Naive thymus-derived CD4-positive, alpha-beta T cell (primary cell): ENCODE data around the gene GRM2. TPM values are rescaled to one million over a fixed set of nuclear protein-coding genes. Genes with fewer than 3 reads are reported as not detected.

ENCODE experiments used
- ATAC-seq: fragments of 150-1000 bp; cut with Tn5 transposase; 2 replicates; pipeline ENCODE4 v1.10.0; 2021; ENCODE audit warnings: mild to moderate bottlenecking, moderate library complexity
- CTCF ChIA-PET: fragments of 350-600 bp; sonication (Branson Sonifier 250); formaldehyde crosslinking; loops from one replicate; lab custom pipeline; 2021; ENCODE audit warnings: antibody characterized with exemption; lab: Charles Lee
- POLR2A ChIA-PET: fragments of 350-600 bp; sonication (Branson Sonifier 250); formaldehyde crosslinking; loops from one replicate; lab custom pipeline; 2021; ENCODE audit warnings: antibody characterized with exemption, inconsistent platforms; lab: Charles Lee
- DNase-seq, 9 donors: peaks; one replicate each; pipeline versions ENCODE4 v3.0.0 to v3.0.0-alpha.2; 2020 to 2022; ENCODE audit warnings: mixed read lengths in 1 of 9
- H3K27ac ChIP-seq: one replicate; pipeline ENCODE4 v1.7.0; 2013; ENCODE audit warnings: mild to moderate bottlenecking, low read depth, low read length, moderate library complexity
- H3K27me3 ChIP-seq, 2 donors: one replicate each; pipeline ENCODE4 v1.7.0; 2013; ENCODE audit warnings: low read length in 2 of 2, mild to moderate bottlenecking in 2 of 2, moderate library complexity in 2 of 2; ENCODE audit not compliant: control insufficient read depth in 2 of 2, insufficient read depth in 2 of 2
- H3K36me3 ChIP-seq, 3 experiments: 1 replicate in 2 of 3; 2 replicates in 1 of 3; pipeline ENCODE4 v1.7.0; 2013; ENCODE audit warnings: low read length in 3 of 3, mild to moderate bottlenecking in 3 of 3, moderate library complexity in 1 of 3; ENCODE audit not compliant: insufficient read depth in 3 of 3, control insufficient read depth in 2 of 3
- H3K4me1 ChIP-seq, 2 donors: one replicate each; pipeline ENCODE4 v1.7.0; 2013; ENCODE audit warnings: low read length in 2 of 2, mild to moderate bottlenecking in 2 of 2, moderate library complexity in 1 of 2; ENCODE audit not compliant: control insufficient read depth in 2 of 2, insufficient read depth in 2 of 2
- H3K4me3 ChIP-seq: 2 replicates; pipeline ENCODE4 v1.7.0; 2013; ENCODE audit warnings: mild to moderate bottlenecking, low read length
- H3K9me3 ChIP-seq, 3 experiments: 1 replicate in 2 of 3; 2 replicates in 1 of 3; pipeline ENCODE4 v1.7.0; 2013; ENCODE audit warnings: low read length in 3 of 3; ENCODE audit not compliant: control insufficient read depth in 2 of 3
- H3K27ac Mint-ChIP-seq, 9 donors: one replicate each; pipeline ENCODE4 v1.8.0; 2020 to 2022; ENCODE audit warnings: mixed read lengths in 9 of 9, mild to moderate bottlenecking in 8 of 9, moderate library complexity in 5 of 9, inconsistent platforms in 2 of 9
- H3K27me3 Mint-ChIP-seq, 5 donors: one replicate each; pipeline ENCODE4 v1.8.0; 2021 to 2022; ENCODE audit warnings: mixed read lengths in 5 of 5, mild to moderate bottlenecking in 1 of 5
- H3K36me3 Mint-ChIP-seq, 5 donors: one replicate each; pipeline ENCODE4 v1.8.0; 2020 to 2022; ENCODE audit warnings: mixed read lengths in 5 of 5, mild to moderate bottlenecking in 3 of 5, inconsistent platforms in 1 of 5
- H3K4me1 Mint-ChIP-seq, 7 donors: one replicate each; pipeline ENCODE4 v1.8.0; 2020 to 2022; ENCODE audit warnings: mixed read lengths in 7 of 7, mild to moderate bottlenecking in 3 of 7, inconsistent platforms in 1 of 7
- H3K4me3 Mint-ChIP-seq, 10 donors: one replicate each; pipeline ENCODE4 v1.8.0; 2020 to 2022; ENCODE audit warnings: mild to moderate bottlenecking in 10 of 10, mixed read lengths in 10 of 10, moderate library complexity in 6 of 10, inconsistent platforms in 2 of 10
- H3K9me3 Mint-ChIP-seq, 11 donors: one replicate each; pipeline ENCODE4 v1.8.0; 2020 to 2022; ENCODE audit warnings: mixed read lengths in 11 of 11, mild to moderate bottlenecking in 4 of 11, inconsistent platforms in 1 of 11, moderate library complexity in 1 of 11
- intact Hi-C, 2 donors: fragments of 100-400 bp; cut with micrococcal nuclease; formaldehyde crosslinking; loops; one replicate each; pipeline ENCODE4 v1.15.1; 2023
- polyA plus RNA-seq, 2 donors: library from polyadenylated mRNA; unstranded; fragments of 300-500 nt; fragmentation: Illumina TruSeq; gene quantifications; one replicate each; pipeline ENCODE4 v1.2.3, GENCODE V29; 2021
- total RNA-seq, 6 experiments: library from RNA in 5 of 6; stranded (reverse) in 5 of 6; gene quantifications; 1 replicate in 5 of 6; 2 replicates in 1 of 6; pipeline ENCODE4 v1.2.3 and lab custom pipeline; 2021 to 2026

The GRM2 gene
- total and polyA plus RNA-seq, 7 experiments from 2014 or later: 0.14 to 5.1 (median 3.0) TPM; not detected in 1

- CTCF ChIA-PET: interaction anchor here (1.1 to 1.5 kb wide), 3 partner anchors 9 to 17 kb away, joined by 5 to 7 read pairs (median 6); no protein-coding TSS in a partner anchor
- DNase-seq (no peak), ATAC-seq (no peak)
- no peaks in the 10 kb centered on the region for H3K27me3 Mint-ChIP-seq
- peaks cover 3 to 35% (median 12%) of the 10 kb centered on the region in 5 donors for H3K36me3 Mint-ChIP-seq
- no peak overlapping the region for H3K4me3 Mint-ChIP-seq
- H3K27ac Mint-ChIP-seq: peak overlapping the region in 4 of 9 donors; percentile 39 to 65 (median 52)
- H3K27ac ChIP-seq: no peak overlapping the region
- POLR2A ChIA-PET: interaction anchor here (0.7 kb wide), 1 partner anchor 188 kb away, joined by 3 read pairs; no protein-coding TSS in a partner anchor
- H3K9me3 ChIP-seq: no peaks in the 10 kb centered on the region
- peaks cover 35 to 71% (median 59%) of the 10 kb centered on the region in 7 donors for H3K4me1 Mint-ChIP-seq
- intact Hi-C loops: no loop called here
- peaks cover 36 to 40% of the 10 kb centered on the region in 2 donors for H3K4me1 ChIP-seq
- H3K36me3 ChIP-seq: peaks cover 0 to 64% (median 3%) of the 10 kb centered on the region in 3 experiments
- no peak overlapping the region for H3K4me3 ChIP-seq
- no peaks in the 10 kb centered on the region for H3K9me3 Mint-ChIP-seq
- H3K27me3 ChIP-seq: no peaks in the 10 kb centered on the region
Measured at GRCh38 chr3:51691021-51691420, 15.8 kb upstream of the GRM2 start.

DNA sequence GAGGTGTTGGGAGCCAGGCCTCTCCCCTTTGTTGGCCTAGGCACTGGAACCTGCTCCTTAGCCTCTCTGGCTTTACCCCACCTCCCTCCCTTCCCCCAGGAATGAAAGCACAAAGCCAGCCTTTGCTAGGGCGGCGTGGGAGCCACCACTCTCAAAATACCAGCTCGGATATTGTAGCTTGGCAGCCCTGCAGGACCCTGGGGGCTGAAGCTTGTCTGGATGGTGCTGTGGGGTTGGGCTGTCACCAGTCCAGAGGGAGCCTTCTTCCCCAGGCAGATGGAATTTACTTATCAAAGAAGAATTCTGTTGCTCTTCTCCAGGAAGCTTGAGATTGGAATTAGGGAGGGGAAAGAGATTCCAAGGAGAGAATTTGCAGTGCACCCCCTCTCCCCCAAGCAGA lies 14.9 kb upstream of the GRM2 start:
- peak overlapping the region in 1 of 10 donors; percentile 56 for H3K4me3 Mint-ChIP-seq
- Histone ChIP-seq H3K9me3 (no peaks in the 10 kb centered on the region), H3K27ac (no peak overlapping the region), H3K4me3 (no peak overlapping the region), H3K4me1 (peaks cover 27 to 30% of the 10 kb centered on the region in 2 donors), H3K36me3 (peaks cover 0 to 74% (median 3%) of the 10 kb centered on the region in 3 experiments), H3K27me3 (no peaks in the 10 kb centered on the region)
- H3K9me3 Mint-ChIP-seq: no peaks in the 10 kb centered on the region
- ChIA-PET POLR2A (interaction anchor here (0.5 to 0.7 kb wide), 2 partner anchors 192 kb away, joined by 4 read pairs; partner anchors contain the start of gene DCAF1), CTCF (interaction anchor here (1.5 kb wide), 1 partner anchor 10 kb away, joined by 6 read pairs; no protein-coding TSS in a partner anchor)
- DNase-seq (no peak), ATAC-seq (no peak)
- H3K27me3 Mint-ChIP-seq: no peaks in the 10 kb centered on the region
- intact Hi-C loops: no loop called here
- peaks cover 28 to 63% (median 52%) of the 10 kb centered on the region in 7 donors for H3K4me1 Mint-ChIP-seq
- peak overlapping the region in 3 of 9 donors; percentile 45 to 70 (median 63) for H3K27ac Mint-ChIP-seq
- peaks cover under 1 to 40% (median 12%) of the 10 kb centered on the region in 5 donors for H3K36me3 Mint-ChIP-seq

- CTCF ChIA-PET: no interaction called here
- DNase-seq: no peak
- H3K27ac Mint-ChIP-seq: no peak overlapping the region
Measured at GRCh38 chr3:51692980-51693395, 13.9 kb upstream of the GRM2 start.

GRCh38 chr3:51696954-51697353 lies 9.9 kb upstream of the GRM2 start:
- H3K9me3 Mint-ChIP-seq: no peaks in the 10 kb centered on the region
- no peak overlapping the region for H3K27ac Mint-ChIP-seq
- DNase-seq: no peak
- peak overlapping the region in 1 of 10 donors; percentile 14 for H3K4me3 Mint-ChIP-seq
- Histone ChIP-seq H3K4me3 (no peak overlapping the region), H3K27me3 (no peaks in the 10 kb centered on the region), H3K36me3 (peaks cover 0 to 97% (median 3%) of the 10 kb centered on the region in 3 experiments), H3K27ac (no peak overlapping the region), H3K4me1 (peaks cover 7 to 18% of the 10 kb centered on the region in 2 donors), H3K9me3 (no peaks in the 10 kb centered on the region)
- H3K36me3 Mint-ChIP-seq: peaks cover 5 to 36% (median 8%) of the 10 kb centered on the region in 5 donors
- H3K27me3 Mint-ChIP-seq: no peaks in the 10 kb centered on the region
- ATAC-seq: no peak
- POLR2A ChIA-PET: interaction anchor here (0.5 kb wide), 1 partner anchor 168 kb away, joined by 3 read pairs; no protein-coding TSS in a partner anchor
- intact Hi-C loops: no loop called here
- CTCF ChIA-PET: no interaction called here
- H3K4me1 Mint-ChIP-seq: peaks cover 17 to 50% (median 41%) of the 10 kb centered on the region in 7 donors

More at GRCh38 chr3:51692980-51693395, 13.9 kb upstream of the GRM2 start:
- Mint-ChIP-seq H3K4me1 (peaks cover 18 to 63% (median 50%) of the 10 kb centered on the region in 7 donors), H3K9me3 (no peaks in the 10 kb centered on the region), H3K4me3 (no peak overlapping the region), H3K27me3 (no peaks in the 10 kb centered on the region), H3K36me3 (peaks cover 1 to 39% (median 6%) of the 10 kb centered on the region in 5 donors)
- intact Hi-C loops: no loop called here
- Histone ChIP-seq H3K27ac (no peak overlapping the region), H3K4me3 (no peak overlapping the region), H3K27me3 (no peaks in the 10 kb centered on the region), H3K36me3 (peaks cover 0 to 75% (median 3%) of the 10 kb centered on the region in 3 experiments), H3K9me3 (no peaks in the 10 kb centered on the region), H3K4me1 (peaks cover 17 to 20% of the 10 kb centered on the region in 2 donors)
- POLR2A ChIA-PET: no interaction called here
- peak; percentile 24 for ATAC-seq

GRCh38 chr3:51698209-51698608 lies 8.7 kb upstream of the GRM2 start:
- ChIA-PET CTCF (interaction anchor here (1.3 to 1.4 kb wide), 2 partner anchors 16 to 28 kb away, joined by 3 to 5 read pairs; no protein-coding TSS in a partner anchor), POLR2A (no interaction called here)
- no peaks in the 10 kb centered on the region for H3K9me3 Mint-ChIP-seq
- peak overlapping the region in 1 of 10 donors; percentile 14 for H3K4me3 Mint-ChIP-seq
- intact Hi-C loops: no loop called here
- no peaks in the 10 kb centered on the region for H3K27me3 Mint-ChIP-seq
- DNase-seq (no peak), ATAC-seq (no peak)
- peaks cover 0 to 18% of the 10 kb centered on the region in 2 donors for H3K4me1 ChIP-seq
- peak overlapping the region; percentile 5 for H3K27ac ChIP-seq
- peaks cover 5 to 36% (median 8%) of the 10 kb centered on the region in 5 donors for H3K36me3 Mint-ChIP-seq
- H3K4me1 Mint-ChIP-seq: peaks cover 15 to 41% (median 40%) of the 10 kb centered on the region in 7 donors
- no peak overlapping the region for H3K4me3 ChIP-seq
- peaks cover 0 to 97% (median 3%) of the 10 kb centered on the region in 3 experiments for H3K36me3 ChIP-seq
- H3K9me3 ChIP-seq: no peaks in the 10 kb centered on the region
- H3K27me3 ChIP-seq: no peaks in the 10 kb centered on the region
- peak overlapping the region in 4 of 9 donors; percentile 42 to 87 (median 72) for H3K27ac Mint-ChIP-seq

GRCh38 chr3:51700403-51700802 lies 6.5 kb upstream of the GRM2 start:
- no peaks in the 10 kb centered on the region for H3K9me3 Mint-ChIP-seq
- intact Hi-C loops: no loop called here
- H3K36me3 Mint-ChIP-seq: peaks cover 0 to 33% (median 8%) of the 10 kb centered on the region in 5 donors
- ChIA-PET POLR2A (no interaction called here), CTCF (no interaction called here)
- no peaks in the 10 kb centered on the region for H3K27me3 Mint-ChIP-seq
- Histone ChIP-seq H3K9me3 (no peaks in the 10 kb centered on the region), H3K27me3 (no peaks in the 10 kb centered on the region), H3K36me3 (peaks cover 0 to 97% (median 2%) of the 10 kb centered on the region in 3 experiments), H3K27ac (peak overlapping the region; percentile 42), H3K4me1 (peaks cover 0 to 18% of the 10 kb centered on the region in 2 donors), H3K4me3 (no peak overlapping the region)
- H3K4me1 Mint-ChIP-seq: peaks cover 9 to 40% (median 32%) of the 10 kb centered on the region in 7 donors
- no peak overlapping the region for H3K4me3 Mint-ChIP-seq
- ATAC-seq (no peak), DNase-seq (no peak)
- H3K27ac Mint-ChIP-seq: no peak overlapping the region
